Fibroblast of lung (primary cell): Measurements from ENCODE around the gene SRC. TPM values are rescaled to one million over a fixed set of nuclear protein-coding genes. Genes with fewer than 3 reads are reported as not detected.

Experiments
- DNase-seq, 2 donors: peaks; one replicate each; pipeline versions ENCODE4 v3.0.0 to v3.0.0-alpha.2; 2010; ENCODE audit warnings: low read depth in 2 of 2
- H2AFZ ChIP-seq: 2 replicates; pipeline ENCODE4 v1.5.1; 2012; ENCODE audit warnings: low read length, control low read depth, inconsistent platforms
- H3K27ac ChIP-seq: 2 replicates; pipeline ENCODE4 v1.5.1; 2011; ENCODE audit warnings: low read length, control low read depth; ENCODE audit not compliant: insufficient read depth
- H3K27me3 ChIP-seq: 2 replicates; pipeline ENCODE4 v1.5.1; 2011; ENCODE audit warnings: mild to moderate bottlenecking, low read length; ENCODE audit not compliant: control insufficient read depth, insufficient read depth
- H3K36me3 ChIP-seq: 2 replicates; pipeline ENCODE4 v1.5.1; 2011; ENCODE audit warnings: low read length; ENCODE audit not compliant: control insufficient read depth, insufficient read depth
- H3K4me1 ChIP-seq: 2 replicates; pipeline ENCODE4 v1.5.1; 2011; ENCODE audit warnings: low read length; ENCODE audit not compliant: control insufficient read depth, insufficient read depth; ENCODE audit errors: extremely low read depth
- H3K4me2 ChIP-seq: 2 replicates; pipeline ENCODE4 v1.5.1; 2011; ENCODE audit warnings: low read length, control low read depth; ENCODE audit not compliant: insufficient read depth; ENCODE audit errors: extremely low read depth
- H3K4me3 ChIP-seq, 4 experiments: fragments of 200-600 bp in 1 of 4; sonication (generic) in 1 of 4; replicated peaks in 1 of 4; 2 replicates each; pipeline ENCODE4 v1.5.1; 2011 to 2016; ENCODE audit warnings: low read length in 4 of 4, low read depth in 3 of 4, mild to moderate bottlenecking in 3 of 4, control low read depth in 2 of 4, inconsistent platforms in 1 of 4, mixed read lengths in 1 of 4; ENCODE audit not compliant: insufficient read depth in 1 of 4; ENCODE audit errors: control extremely low read depth in 1 of 4
- H3K79me2 ChIP-seq: 2 replicates; pipeline ENCODE4 v1.5.1; 2012; ENCODE audit warnings: mild to moderate bottlenecking, low read length, inconsistent platforms; ENCODE audit not compliant: control insufficient read depth, insufficient read depth
- H3K9ac ChIP-seq: 2 replicates; pipeline ENCODE4 v1.5.1; 2011; ENCODE audit warnings: mild to moderate bottlenecking, low read length, control low read depth; ENCODE audit not compliant: insufficient read depth
- H3K9me3 ChIP-seq: 2 replicates; pipeline ENCODE4 v1.5.1; 2012; ENCODE audit warnings: low read depth, low read length; ENCODE audit not compliant: control insufficient read depth, insufficient read depth
- H4K20me1 ChIP-seq: 2 replicates; pipeline ENCODE4 v1.5.1; 2011; ENCODE audit warnings: low read length; ENCODE audit not compliant: control insufficient read depth, insufficient read depth; ENCODE audit errors: extremely low read depth
- EZH2 ChIP-seq: IDR thresholded peaks from 2 replicates; pipeline ENCODE4 v1.5.1; 2012; ENCODE audit warnings: low read length, control low read depth, mild to moderate bottlenecking; ENCODE audit errors: missing control alignments
- polyA plus RNA-seq, 2 donors: library from polyadenylated mRNA; depleted of rRNA in 1 of 2; stranded (reverse) in 1 of 2; unstranded in 1 of 2; fragments of >200 nt; gene quantifications; 2 replicates each; pipeline ENCODE4 v1.2.1, GENCODE V29; 2011 to 2012; ENCODE audit warnings: missing spikeins in 1 of 2
- total RNA-seq: library from RNA; depleted of rRNA; stranded (reverse); fragments of >200 nt; gene quantifications from 2 replicates; pipeline ENCODE4 v1.2.1, GENCODE V29; 2014
- TF ChIP-seq, protein P1 (sequence below), 2 donors: IDR thresholded peaks in 1 of 2; conservative IDR thresholded peaks in 1 of 2; 1 replicate in 1 of 2; 2 replicates in 1 of 2; pipeline ENCODE4 v1.5.1; 2011 to 2012; ENCODE audit warnings: low read length in 2 of 2, control low read depth in 1 of 2, inconsistent platforms in 1 of 2, low read depth in 1 of 2, mild to moderate bottlenecking in 1 of 2

Gene SRC
- total and polyA plus RNA-seq, 2 donors (not counting 1 experiment from before 2014, with no cell fraction given) = 17.8 to 20.3 TPM

DNA sequence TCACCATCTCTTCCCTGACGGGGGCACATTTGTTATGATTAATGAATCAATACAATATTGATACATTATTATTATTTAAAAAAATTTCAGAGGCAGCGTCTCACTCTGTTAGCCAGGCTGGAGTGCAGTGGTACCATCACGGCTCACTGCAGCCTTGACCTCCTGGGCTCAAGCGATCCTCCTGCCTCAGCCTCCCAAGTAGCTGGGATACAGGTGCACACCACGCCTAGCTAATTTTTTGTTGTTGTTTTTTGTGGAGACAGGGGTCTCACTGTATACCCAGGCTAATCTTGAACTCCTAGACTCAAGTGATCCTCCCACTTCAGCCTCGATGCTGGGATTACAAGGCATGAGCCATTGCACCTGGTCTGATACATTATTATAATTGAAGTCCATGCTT, 4.9 kb upstream of the SRC start:
- Histone ChIP-seq H3K4me1 (peaks cover 3% of the 10 kb centered on the region), H4K20me1 (no peaks in the 10 kb centered on the region), H3K4me3 (no peak overlapping the region), H3K4me2 (no peak overlapping the region), H3K9me3 (no peaks in the 10 kb centered on the region), H3K36me3 (no peaks in the 10 kb centered on the region), H3K27ac (no peak overlapping the region), H3K27me3 (no peaks in the 10 kb centered on the region), H3K9ac (no peak overlapping the region), H3K79me2 (no peaks in the 10 kb centered on the region), H2AFZ (no peak overlapping the region)
- no peak for TF ChIP-seq EZH2
- TF ChIP-seq, protein P1, sequence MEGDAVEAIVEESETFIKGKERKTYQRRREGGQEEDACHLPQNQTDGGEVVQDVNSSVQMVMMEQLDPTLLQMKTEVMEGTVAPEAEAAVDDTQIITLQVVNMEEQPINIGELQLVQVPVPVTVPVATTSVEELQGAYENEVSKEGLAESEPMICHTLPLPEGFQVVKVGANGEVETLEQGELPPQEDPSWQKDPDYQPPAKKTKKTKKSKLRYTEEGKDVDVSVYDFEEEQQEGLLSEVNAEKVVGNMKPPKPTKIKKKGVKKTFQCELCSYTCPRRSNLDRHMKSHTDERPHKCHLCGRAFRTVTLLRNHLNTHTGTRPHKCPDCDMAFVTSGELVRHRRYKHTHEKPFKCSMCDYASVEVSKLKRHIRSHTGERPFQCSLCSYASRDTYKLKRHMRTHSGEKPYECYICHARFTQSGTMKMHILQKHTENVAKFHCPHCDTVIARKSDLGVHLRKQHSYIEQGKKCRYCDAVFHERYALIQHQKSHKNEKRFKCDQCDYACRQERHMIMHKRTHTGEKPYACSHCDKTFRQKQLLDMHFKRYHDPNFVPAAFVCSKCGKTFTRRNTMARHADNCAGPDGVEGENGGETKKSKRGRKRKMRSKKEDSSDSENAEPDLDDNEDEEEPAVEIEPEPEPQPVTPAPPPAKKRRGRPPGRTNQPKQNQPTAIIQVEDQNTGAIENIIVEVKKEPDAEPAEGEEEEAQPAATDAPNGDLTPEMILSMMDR (conservative IDR thresholded peaks at IDR 0.05 in 1 of 2, IDR thresholded peaks at IDR 0.05 in 1 of 2; ENCODE audit: low read depth in 1 of 2, low read length in 2 of 2) = no peak
- no peak for DNase-seq

DNA sequence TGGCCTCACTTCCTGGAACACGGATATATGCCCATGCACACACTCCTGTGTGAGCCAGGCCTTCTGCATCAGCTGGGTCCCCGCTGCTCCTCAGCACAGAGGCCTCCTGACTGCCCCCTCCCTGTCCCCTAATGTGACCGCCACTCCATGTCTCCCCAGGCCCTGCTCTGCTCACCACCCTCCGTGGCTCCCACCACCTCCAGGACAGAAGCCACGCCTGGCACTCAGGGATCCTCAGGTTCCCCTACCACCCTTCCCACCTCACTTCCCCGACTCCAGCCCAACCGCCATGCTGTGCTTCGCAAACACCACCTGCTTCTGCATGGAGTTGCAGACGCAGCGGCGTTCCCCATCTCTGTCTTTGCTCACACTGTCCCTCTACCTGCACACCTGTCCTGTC, 4.3 kb upstream of the SRC start:
- Histone ChIP-seq H3K27me3 (no peaks in the 10 kb centered on the region), H3K9me3 (no peaks in the 10 kb centered on the region), H3K36me3 (no peaks in the 10 kb centered on the region), H3K4me3 (no peak overlapping the region), H3K4me2 (no peak overlapping the region), H3K9ac (no peak overlapping the region), H2AFZ (no peak overlapping the region), H3K27ac (no peak overlapping the region), H3K79me2 (peaks cover under 1% of the 10 kb centered on the region), H3K4me1 (peaks cover under 1% of the 10 kb centered on the region), H4K20me1 (no peaks in the 10 kb centered on the region)
- no peak for DNase-seq
- TF ChIP-seq, protein P1 (conservative IDR thresholded peaks at IDR 0.05 in 1 of 2, IDR thresholded peaks at IDR 0.05 in 1 of 2; ENCODE audit: low read depth in 1 of 2, low read length in 2 of 2) = no peak
- no peak for TF ChIP-seq EZH2

DNA sequence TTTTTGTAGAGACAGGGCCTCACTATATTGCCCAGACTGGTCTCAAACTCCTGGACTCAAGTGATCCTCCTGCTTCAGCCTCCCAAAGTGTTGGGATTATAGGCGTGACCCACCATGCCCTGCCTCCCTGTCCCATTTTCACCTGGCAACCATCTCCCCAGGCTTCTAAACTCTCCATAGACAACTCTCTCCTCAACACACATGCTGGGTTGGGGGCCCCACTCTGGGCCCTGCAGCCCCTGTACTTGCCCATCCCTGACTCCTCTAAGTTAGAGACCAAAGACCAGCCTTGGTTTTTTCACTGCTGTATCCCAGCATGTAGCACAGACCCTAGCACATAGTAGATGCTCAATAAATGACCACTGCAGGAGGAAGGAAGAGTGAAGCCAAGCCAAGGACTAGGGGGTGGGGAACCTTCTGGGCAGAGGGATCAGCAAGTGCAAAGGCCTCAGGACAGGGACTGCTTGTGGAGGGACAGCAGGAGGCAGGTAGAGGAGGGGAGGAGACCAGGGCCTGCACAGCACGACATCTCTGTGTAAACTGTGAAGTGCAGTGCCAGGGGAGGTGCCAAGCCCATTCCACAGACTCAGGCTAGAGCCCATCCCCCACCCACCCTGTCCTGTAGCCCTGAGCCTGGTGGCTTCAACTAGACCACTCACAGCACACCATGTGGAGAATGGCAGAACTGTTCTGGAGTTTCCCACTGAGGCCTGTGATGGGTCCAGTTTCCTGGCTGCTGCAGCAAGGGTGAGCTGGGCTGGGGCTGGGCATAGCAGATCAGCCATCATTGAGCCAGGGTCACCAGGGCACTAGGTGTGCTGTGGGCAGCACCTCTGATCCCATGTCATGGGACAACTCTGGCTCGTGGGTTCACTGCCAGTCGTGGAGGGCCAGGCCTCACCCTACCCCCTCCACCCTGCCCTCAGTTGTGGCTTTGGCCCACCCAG, 3.4 kb upstream of the SRC start:
- no peak for DNase-seq
- no peaks in the 10 kb centered on the region for H4K20me1 ChIP-seq
- H3K27ac ChIP-seq = no peak overlapping the region

More for the DNA sequence above, 3.4 kb upstream of the SRC start:
- H3K4me2 ChIP-seq = no peak overlapping the region
- no peaks in the 10 kb centered on the region for H3K9me3 ChIP-seq
- H3K36me3 ChIP-seq = no peaks in the 10 kb centered on the region
- H3K9ac ChIP-seq = no peak overlapping the region
- no peak overlapping the region for H2AFZ ChIP-seq
- TF ChIP-seq, protein P1 (conservative IDR thresholded peaks at IDR 0.05 in 1 of 2, IDR thresholded peaks at IDR 0.05 in 1 of 2; ENCODE audit: low read depth in 1 of 2, low read length in 2 of 2) = no peak
- TF ChIP-seq EZH2 = no peak
- H3K27me3 ChIP-seq = no peaks in the 10 kb centered on the region
- no peak overlapping the region for H3K4me3 ChIP-seq
- H3K79me2 ChIP-seq = peaks cover 9% of the 10 kb centered on the region
- H3K4me1 ChIP-seq = peaks cover 5% of the 10 kb centered on the region
